GM12874 (cell line): ENCODE measurements around the gene IDUA.

Source experiments
- TF ChIP-seq, protein P1 (sequence below): IDR thresholded peaks from 2 replicates; pipeline ENCODE4 v1.5.1; 2011; ENCODE audit warnings: low read depth, mild to moderate bottlenecking, control low read depth, low read length, moderate library complexity; ENCODE audit not compliant: insufficient read depth

The IDUA gene

DNA sequence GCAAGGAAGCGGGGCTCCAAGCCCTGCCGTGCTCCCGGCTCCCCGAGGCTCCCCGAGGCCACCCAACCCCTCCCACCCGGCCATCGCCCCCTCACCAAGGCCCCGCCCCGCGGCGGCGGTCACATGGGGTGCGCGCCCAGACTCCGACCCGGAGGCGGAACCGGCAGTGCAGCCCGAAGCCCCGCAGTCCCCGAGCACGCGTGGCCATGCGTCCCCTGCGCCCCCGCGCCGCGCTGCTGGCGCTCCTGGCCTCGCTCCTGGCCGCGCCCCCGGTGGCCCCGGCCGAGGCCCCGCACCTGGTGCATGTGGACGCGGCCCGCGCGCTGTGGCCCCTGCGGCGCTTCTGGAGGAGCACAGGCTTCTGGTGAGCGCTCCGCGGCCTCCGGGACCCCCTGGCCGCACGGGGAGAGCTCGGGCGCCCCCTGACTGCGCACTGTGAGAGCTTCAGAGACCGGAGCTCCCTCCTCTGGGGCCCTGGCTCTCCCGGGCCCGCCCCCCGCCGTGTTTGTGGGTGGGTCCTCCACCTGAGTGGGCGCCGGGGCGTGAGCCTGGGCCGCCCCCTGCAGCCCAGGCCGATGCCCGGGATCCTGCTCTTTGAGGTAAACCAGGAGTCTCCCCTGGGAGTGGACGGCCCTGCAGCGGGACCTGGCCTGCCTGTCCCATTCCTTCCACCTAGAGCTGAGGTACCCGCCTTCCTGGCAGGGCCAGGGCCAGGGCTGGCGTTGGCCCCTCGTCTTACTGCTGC is at the start of gene IDUA:
Gene IDUA (plus strand): TSS at position 166 of the 745 bp plus-strand sequence. CDS start 41 bp downstream, at position 207.
- TF ChIP-seq, protein P1, sequence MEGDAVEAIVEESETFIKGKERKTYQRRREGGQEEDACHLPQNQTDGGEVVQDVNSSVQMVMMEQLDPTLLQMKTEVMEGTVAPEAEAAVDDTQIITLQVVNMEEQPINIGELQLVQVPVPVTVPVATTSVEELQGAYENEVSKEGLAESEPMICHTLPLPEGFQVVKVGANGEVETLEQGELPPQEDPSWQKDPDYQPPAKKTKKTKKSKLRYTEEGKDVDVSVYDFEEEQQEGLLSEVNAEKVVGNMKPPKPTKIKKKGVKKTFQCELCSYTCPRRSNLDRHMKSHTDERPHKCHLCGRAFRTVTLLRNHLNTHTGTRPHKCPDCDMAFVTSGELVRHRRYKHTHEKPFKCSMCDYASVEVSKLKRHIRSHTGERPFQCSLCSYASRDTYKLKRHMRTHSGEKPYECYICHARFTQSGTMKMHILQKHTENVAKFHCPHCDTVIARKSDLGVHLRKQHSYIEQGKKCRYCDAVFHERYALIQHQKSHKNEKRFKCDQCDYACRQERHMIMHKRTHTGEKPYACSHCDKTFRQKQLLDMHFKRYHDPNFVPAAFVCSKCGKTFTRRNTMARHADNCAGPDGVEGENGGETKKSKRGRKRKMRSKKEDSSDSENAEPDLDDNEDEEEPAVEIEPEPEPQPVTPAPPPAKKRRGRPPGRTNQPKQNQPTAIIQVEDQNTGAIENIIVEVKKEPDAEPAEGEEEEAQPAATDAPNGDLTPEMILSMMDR, result peak; percentile 80

DNA sequence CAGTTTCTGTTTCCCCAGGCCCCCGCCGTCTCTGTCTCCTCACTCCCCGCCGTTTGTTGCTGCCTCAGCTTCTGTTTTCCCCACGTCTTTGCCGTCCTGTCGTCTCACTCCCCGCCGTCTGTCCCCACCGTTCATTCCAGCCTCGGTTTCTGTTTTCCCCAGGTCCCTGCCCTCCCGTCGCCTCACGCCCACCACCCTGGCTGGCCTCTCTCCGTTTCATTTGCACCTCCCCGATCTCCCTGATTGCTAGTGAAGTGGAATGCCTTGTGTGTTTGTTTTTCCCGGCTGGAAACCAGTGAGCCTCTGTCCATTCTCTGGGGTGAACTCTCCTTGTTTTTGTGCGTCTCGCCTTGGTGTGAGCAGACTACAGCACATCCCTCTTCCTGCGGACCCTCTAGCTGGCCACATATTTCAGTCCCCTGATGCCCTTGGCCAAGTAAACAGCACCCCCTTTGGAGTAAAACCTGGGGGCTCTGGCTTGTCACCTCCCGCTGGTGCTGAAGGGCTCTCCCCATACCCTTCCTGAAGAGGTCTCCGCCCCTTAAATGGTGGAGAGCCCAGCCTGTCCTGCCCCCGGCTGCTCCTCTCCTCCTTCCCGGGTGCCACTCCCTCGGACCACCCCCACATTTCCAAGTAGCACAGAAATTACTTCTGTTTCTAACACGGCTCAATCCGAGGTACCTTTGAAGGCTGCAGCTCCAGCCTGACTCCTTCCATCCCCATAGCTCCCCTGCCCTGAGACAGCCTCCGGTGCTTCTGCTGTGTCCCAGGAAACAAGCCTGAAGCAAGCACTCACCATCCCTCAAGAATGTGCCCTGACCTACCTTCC is 41.4 kb upstream of the IDUA start:
- TF ChIP-seq, protein P1, result no peak

DNA sequence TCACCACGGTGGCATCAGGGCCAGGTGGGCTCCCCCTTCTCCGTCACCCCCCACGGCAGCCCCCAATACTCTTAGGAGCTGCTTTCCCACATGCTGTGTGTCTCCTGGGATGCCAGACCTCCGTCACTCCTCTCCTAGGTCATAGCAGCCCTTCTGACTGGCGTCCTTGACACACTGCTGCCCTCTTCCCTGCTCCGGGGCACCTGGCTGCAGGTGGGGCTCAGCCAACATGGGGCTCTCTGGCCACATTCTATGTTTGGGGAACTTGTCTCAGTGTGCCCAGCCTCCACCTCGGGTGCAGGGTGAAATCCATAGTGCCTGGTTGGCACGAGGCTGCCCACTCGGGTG is 40.8 kb upstream of the IDUA start:
- TF ChIP-seq, protein P1, result no peak

DNA sequence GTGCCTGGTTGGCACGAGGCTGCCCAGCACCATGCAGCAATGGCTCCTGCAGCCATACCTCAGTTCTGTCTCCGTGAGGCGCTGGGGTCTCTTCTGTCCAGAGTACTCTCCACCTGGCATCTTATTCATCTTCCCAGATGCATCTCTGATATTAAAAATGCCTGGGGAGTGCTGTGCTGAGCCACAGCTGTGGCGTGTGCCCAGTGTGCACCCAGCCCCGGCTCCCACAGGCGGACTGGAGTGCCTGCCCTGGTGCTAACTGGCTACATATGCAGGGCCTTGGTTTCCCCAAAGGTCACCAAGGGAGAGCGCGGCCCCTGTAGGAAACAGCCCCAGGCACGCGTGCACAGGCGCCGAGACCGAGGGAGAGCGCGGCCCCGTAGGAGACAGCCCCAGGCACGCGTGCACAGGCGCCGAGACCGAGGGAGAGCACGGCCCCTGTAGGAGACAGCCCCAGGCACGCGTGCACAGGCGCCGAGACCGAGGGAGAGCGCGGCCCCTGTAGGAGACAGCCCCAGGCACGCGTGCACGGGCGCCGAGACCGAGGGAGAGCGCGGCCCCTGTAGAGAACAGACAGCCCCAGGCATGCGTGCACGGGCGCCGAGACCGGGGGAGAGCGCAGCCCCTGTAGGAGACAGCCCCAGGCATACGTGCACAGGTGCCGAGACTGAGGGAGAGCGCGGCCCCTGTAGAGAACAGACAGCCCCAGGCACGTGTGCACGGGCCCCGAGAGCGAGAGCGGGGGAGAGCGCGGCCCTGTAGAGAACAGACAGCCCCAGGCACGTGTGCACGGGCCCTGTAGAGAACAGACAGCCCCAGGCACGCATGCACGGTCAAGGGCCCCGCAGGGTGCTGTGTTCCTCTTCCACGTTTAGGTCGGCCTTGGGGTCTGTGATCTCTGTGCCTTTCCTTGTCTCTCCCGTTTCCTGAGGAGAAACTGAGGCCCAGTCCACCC is 40.0 kb upstream of the IDUA start:
- TF ChIP-seq, protein P1, result no peak

DNA sequence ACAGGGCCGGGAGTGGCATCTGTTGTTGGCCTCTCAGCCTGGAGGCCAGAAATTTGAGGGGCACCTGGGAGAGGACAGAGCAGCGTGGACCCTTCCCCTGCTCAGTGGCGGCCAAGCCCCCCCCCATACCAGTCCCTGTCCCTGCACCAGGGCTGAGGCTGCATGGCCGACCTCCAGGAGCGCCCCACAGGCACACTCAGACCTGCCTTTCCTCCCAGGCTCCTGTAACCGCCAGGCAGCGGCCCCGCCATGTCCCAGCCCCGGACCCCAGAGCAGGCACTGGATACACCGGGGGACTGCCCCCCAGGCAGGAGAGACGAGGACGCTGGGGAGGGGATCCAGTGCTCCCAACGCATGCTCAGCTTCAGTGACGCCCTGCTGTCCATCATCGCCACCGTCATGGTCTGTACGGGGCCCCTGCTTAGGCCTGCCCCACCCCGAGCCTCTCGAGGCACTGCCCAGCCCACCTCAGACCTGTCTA is 39.3 kb upstream of the IDUA start:
- TF ChIP-seq, protein P1, result no peak

DNA sequence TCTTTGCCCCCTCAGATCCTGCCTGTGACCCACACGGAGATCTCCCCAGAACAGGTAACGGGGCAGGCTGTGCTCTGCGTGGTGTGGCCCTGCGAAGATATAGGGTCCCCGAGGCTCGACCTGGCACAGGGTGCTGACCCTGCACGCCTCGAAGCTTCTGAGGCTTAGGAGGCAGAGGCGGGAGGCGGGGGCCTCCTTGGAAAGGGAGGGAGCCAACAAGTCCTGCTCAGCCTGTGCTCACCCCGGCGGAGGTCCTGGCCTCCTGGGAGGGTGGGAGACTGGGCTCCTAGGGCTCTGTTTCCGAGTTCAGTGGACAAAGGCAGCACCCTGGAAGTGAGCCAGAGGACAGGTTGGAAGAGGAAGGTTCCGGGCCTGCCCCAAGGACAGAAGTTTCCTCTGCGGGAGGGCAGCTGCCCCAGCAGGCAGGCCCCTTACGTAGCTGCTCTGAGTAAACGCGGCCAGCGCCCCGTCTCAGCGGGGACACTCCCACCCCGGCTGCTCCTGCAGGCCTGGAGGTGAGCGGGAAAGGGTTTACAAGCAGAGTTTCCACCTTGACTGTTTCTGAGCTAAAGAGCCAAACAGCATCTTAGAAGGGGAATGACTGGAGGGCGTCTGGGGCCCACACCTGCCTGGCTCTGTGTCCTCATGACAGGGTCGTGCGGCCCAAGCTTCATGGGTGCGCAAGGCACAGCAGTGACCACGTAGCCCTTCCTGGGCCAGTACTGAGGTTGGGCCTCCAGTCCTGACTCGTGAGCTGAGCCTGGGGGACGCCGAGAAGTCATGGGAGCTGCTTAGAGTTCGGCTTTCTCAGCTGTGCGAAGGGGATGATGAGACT is 38.5 kb upstream of the IDUA start:
- TF ChIP-seq, protein P1, result no peak
